ENCODE results near the gene OTOS.

OTOS gene

DNA sequence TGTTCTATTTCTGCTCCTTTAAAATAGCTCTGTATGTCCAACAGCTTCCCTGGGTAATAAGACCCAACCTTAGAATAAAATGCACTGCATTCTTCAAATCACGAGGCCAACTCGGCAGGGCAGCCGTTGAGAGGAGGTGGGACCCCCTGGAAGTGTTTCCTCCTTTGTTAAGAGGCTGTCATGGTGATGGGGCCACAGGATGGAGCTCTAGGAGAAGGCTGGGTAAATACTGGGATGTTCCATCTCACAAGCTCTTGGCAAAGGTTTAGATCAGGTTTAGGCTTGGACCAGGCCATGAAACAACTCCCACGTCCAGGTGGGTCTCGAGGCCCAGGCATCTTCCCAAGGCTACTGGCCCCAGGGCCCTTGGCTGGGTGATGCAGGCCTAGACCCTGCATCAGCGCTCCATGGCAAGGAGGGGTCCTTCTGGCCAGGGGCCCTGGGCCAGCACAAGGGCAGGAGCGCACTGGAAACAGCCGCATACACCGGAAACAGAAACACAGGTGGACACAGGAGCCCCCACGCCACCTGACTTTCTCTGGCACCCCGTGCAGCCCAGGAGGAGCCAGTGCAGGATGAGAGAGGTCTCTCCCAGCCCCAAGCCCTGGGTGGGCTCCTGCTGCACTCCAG lies 38.8 kb upstream of the OTOS start:
- no peak overlapping the region for H3K4me3 Mint-ChIP-seq
- H3K27me3 Mint-ChIP-seq (ENCODE audit: low read depth, poor library complexity): peaks cover 34% of the 10 kb centered on the region
- TF ChIP-seq, protein P1, sequence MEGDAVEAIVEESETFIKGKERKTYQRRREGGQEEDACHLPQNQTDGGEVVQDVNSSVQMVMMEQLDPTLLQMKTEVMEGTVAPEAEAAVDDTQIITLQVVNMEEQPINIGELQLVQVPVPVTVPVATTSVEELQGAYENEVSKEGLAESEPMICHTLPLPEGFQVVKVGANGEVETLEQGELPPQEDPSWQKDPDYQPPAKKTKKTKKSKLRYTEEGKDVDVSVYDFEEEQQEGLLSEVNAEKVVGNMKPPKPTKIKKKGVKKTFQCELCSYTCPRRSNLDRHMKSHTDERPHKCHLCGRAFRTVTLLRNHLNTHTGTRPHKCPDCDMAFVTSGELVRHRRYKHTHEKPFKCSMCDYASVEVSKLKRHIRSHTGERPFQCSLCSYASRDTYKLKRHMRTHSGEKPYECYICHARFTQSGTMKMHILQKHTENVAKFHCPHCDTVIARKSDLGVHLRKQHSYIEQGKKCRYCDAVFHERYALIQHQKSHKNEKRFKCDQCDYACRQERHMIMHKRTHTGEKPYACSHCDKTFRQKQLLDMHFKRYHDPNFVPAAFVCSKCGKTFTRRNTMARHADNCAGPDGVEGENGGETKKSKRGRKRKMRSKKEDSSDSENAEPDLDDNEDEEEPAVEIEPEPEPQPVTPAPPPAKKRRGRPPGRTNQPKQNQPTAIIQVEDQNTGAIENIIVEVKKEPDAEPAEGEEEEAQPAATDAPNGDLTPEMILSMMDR (IDR thresholded peaks at IDR 0.05): no peak
- peaks cover 5% of the 10 kb centered on the region for H3K4me1 Mint-ChIP-seq
- H3K27ac Mint-ChIP-seq: no peak overlapping the region
- no peak for DNase-seq
- no peaks in the 10 kb centered on the region for H3K36me3 Mint-ChIP-seq (ENCODE audit: low read depth)
- no peaks in the 10 kb centered on the region for H3K9me3 Mint-ChIP-seq

DNA sequence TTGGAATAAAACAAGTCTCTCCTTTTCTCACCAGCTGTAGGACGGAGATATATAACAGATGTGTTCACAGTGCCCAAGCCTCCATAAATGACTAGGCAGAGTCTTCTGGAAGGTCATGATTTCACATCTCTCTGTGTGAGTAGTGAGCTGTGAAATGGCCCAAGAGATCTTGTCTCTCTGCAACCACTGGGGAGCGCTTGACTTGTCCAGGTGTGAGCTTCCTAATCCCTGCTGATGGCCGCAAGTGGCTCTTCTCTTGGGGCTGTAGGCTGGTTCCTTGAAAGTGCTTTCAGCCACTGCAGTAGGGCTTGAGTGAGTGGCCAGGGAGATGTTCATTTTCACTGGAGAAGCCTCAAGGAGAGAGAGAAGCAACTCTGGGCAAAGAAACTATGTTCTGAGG lies 38.1 kb upstream of the OTOS start:
- Mint-ChIP-seq H3K4me3 (no peak overlapping the region), H3K36me3 (ENCODE audit: low read depth) (no peaks in the 10 kb centered on the region), H3K9me3 (no peaks in the 10 kb centered on the region), H3K27ac (no peak overlapping the region), H3K27me3 (ENCODE audit: low read depth, poor library complexity) (peaks cover 37% of the 10 kb centered on the region), H3K4me1 (peaks cover 5% of the 10 kb centered on the region)
- no peak for DNase-seq
- TF ChIP-seq, protein P1 (IDR thresholded peaks at IDR 0.05): no peak

GRCh38 chr2:240174496-240174895 lies 34.0 kb upstream of the OTOS start:
- H3K9me3 Mint-ChIP-seq: peaks cover 19% of the 10 kb centered on the region
- H3K27me3 Mint-ChIP-seq (ENCODE audit: low read depth, poor library complexity): peaks cover 31% of the 10 kb centered on the region
- H3K36me3 Mint-ChIP-seq (ENCODE audit: low read depth): no peaks in the 10 kb centered on the region
- TF ChIP-seq, protein P1 (IDR thresholded peaks at IDR 0.05): no peak
- H3K4me1 Mint-ChIP-seq: peaks cover 16% of the 10 kb centered on the region
- H3K4me3 Mint-ChIP-seq: no peak overlapping the region
- DNase-seq: no peak
- no peak overlapping the region for H3K27ac Mint-ChIP-seq

GRCh38 chr2:240172071-240172895 lies 31.8 kb upstream of the OTOS start:
- peaks cover 20% of the 10 kb centered on the region for H3K4me1 Mint-ChIP-seq
- H3K27me3 Mint-ChIP-seq (ENCODE audit: low read depth, poor library complexity): peaks cover 28% of the 10 kb centered on the region
- no peak for DNase-seq
- TF ChIP-seq, protein P1 (IDR thresholded peaks at IDR 0.05): no peak
- H3K36me3 Mint-ChIP-seq (ENCODE audit: low read depth): no peaks in the 10 kb centered on the region
- H3K9me3 Mint-ChIP-seq: peaks cover 19% of the 10 kb centered on the region
- no peak overlapping the region for H3K27ac Mint-ChIP-seq
- no peak overlapping the region for H3K4me3 Mint-ChIP-seq

DNA sequence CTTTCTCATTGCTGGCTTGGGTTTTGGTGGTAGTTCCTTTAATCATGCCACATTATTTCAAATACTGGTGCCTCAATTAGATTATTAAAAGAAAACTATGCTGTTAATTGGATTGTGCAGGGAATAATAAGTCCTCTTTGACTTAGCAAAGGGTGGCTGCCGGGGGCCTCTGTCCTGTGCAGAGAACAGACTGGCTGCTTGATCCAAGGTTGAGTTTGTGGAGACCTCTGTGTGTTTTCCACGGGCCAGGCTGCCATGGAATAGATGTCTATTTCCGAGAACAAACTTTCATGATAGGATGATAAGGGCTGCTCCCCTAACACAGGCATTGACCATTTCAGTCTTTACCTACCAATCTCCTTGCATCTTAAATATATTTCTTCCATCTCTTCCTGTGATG lies 30.4 kb upstream of the OTOS start:
- no peak overlapping the region for H3K4me3 Mint-ChIP-seq
- TF ChIP-seq, protein P1 (IDR thresholded peaks at IDR 0.05): no peak
- H3K9me3 Mint-ChIP-seq: peaks cover 19% of the 10 kb centered on the region
- no peaks in the 10 kb centered on the region for H3K36me3 Mint-ChIP-seq (ENCODE audit: low read depth)
- H3K4me1 Mint-ChIP-seq: peaks cover 20% of the 10 kb centered on the region
- H3K27me3 Mint-ChIP-seq (ENCODE audit: low read depth, poor library complexity): peaks cover 26% of the 10 kb centered on the region
- DNase-seq: no peak
- H3K27ac Mint-ChIP-seq: no peak overlapping the region
